Lower leg skin (tissue), 4 donors: ENCODE results near the gene DDX54. TPM values are rescaled to one million over a fixed set of nuclear protein-coding genes. Genes with fewer than 3 reads are reported as not detected.
"Not testable (repeated sequence)": the region's sequence is repeated elsewhere in the genome, so short reads cannot be mapped to it uniquely, and the experiment has no call there.

Experiments used
- DNase-seq, 2 donors: peaks; one replicate each; pipeline ENCODE4 v3.0.0-alpha.2; 2019; ENCODE audit warnings: low spot score in 2 of 2
- H3K4me3 ChIP-seq: fragments of 200-600 bp; sonication (generic); 2 replicates; pipeline ENCODE4 v1.5.1; 2017; ENCODE audit warnings: mild to moderate bottlenecking, low read depth; ENCODE audit not compliant: poor library complexity, severe bottlenecking
- POLR2A ChIP-seq, 2 donors: fragments of 450-650 bp; IDR thresholded peaks; one replicate each; pipeline ENCODE4 v1.6.1; 2016 to 2017; ENCODE audit warnings: antibody characterized with exemption in 2 of 2, mild to moderate bottlenecking in 1 of 2, moderate library complexity in 1 of 2
- WGBS, 2 donors: methylation state at CpG; one replicate each; pipeline ENCODE4 v1.1.5; 2018; 5-methylcytosine and 5-hydroxymethylcytosine counted together
- intact Hi-C: fragments of 100-400 bp; cut with DNase I; formaldehyde crosslinking; loops from one replicate; pipeline ENCODE4 v1.15.0; 2023; ENCODE audit warnings: low total_unique reads
- total RNA-seq, 4 donors: library from RNA; depleted of rRNA; stranded (reverse); fragments of >200 nt; gene quantifications; one replicate each; pipeline ENCODE4 v1.1.0, GENCODE V29; 2016
- TF ChIP-seq, protein P1 (sequence below), 3 donors: fragments of 450-650 bp; IDR thresholded peaks; one replicate each; pipeline ENCODE4 v1.5.1; 2016; ENCODE audit warnings: antibody characterized with exemption in 3 of 3, mild to moderate bottlenecking in 3 of 3, moderate library complexity in 2 of 3

DDX54 gene
- total RNA-seq, 4 donors from 2014 or later: 48.6 to 106 (median 77.3) TPM

DNA sequence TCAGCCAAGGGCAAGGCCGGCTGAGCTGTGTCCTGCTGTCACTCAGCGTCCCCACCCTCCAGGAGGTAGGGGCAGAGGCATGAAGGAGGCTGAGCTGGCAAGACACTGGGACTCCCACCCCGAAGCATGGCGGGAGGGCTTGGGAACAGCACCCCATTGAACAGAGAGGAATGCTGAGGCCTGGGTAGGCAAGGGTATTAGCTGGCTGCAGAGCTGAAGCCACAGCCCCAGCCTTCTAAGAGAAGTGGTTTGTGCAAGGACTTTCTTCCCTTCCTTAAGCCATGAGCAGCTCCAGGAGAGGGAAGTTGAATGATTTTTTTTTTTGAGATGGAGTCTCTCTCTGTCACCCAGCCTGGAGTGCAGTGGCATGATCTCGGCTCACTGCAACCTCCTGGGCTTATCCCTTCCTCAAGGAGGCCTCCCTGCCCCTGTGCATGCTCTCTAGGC is 42.4 kb downstream of the DDX54 start:
- 62 to 73% methylated on average over 5 of the region's 5 CpGs for WGBS, 2 donors
- TF ChIP-seq POLR2A (IDR thresholded peaks at IDR 0.05): no peak
- TF ChIP-seq, protein P1, sequence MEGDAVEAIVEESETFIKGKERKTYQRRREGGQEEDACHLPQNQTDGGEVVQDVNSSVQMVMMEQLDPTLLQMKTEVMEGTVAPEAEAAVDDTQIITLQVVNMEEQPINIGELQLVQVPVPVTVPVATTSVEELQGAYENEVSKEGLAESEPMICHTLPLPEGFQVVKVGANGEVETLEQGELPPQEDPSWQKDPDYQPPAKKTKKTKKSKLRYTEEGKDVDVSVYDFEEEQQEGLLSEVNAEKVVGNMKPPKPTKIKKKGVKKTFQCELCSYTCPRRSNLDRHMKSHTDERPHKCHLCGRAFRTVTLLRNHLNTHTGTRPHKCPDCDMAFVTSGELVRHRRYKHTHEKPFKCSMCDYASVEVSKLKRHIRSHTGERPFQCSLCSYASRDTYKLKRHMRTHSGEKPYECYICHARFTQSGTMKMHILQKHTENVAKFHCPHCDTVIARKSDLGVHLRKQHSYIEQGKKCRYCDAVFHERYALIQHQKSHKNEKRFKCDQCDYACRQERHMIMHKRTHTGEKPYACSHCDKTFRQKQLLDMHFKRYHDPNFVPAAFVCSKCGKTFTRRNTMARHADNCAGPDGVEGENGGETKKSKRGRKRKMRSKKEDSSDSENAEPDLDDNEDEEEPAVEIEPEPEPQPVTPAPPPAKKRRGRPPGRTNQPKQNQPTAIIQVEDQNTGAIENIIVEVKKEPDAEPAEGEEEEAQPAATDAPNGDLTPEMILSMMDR (IDR thresholded peaks at IDR 0.05): no peak
- no peak overlapping the region for H3K4me3 ChIP-seq
- intact Hi-C loops: no loop called here
- no peak for DNase-seq

DNA sequence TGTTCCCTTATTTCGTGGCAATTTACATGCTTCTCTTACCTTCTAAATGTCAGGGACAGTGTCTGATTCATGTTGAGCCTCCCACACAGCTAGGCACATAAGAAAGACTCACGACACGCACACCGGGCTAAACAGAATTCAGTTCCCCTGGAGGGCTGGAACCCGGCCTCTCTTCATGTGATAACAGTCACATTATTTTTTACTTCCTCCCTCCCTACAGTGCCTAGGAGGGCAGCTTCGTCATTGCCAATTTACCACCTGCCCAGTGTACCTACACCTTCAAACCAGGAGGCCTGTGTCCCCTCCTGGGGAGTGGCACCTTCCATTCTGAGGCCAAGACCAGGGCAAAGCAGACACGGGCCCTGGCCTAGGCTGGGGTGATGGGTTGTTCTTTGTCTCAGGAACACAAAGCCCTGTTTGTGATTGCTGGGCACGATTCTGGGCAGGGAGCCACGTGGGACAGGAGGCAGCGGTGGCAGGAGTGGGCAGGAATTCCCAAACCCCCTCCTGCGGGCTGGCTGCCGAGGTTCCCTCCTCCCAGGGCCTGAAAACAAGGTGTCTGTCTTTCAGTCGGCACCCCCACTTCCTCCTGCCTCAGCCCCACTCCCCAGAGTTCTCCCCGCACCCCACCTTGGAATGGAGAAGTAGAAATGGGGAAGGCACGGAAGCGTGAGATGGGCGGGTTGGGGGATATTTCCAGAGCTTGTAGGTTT is 42.9 kb downstream of the DDX54 start:
- intact Hi-C loops: no loop called here
- WGBS, 2 donors: 56 to 63% methylated on average over 16 to 17 of the region's 17 CpGs
- peak; percentile 42 to 90 for DNase-seq
- H3K4me3 ChIP-seq: no peak overlapping the region
- no peak for TF ChIP-seq POLR2A (IDR thresholded peaks at IDR 0.05)
- TF ChIP-seq, protein P1 (IDR thresholded peaks at IDR 0.05): no peak

DNA sequence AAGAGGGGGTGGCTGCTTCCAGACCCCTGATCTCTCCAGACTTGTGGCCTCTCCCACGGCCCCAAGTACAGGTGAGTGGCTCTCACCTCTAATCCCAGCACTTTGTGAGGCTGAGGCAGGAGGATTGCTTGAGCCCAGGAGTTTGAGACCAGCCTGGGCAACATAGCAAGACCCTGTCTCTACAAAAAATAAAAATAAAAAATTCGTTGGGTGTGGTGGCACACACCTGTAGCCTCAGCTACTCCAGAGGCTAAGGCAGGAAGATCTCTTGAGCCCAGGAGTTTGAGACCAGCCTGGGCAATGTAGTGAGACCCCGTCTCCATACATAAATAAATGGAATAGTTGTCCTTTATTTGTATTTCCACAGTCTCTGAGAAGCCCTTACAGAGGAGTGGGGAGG is 43.6 kb downstream of the DDX54 start:
- 68 to 75% methylated on average over 3 of the region's 3 CpGs for WGBS, 2 donors
- H3K4me3 ChIP-seq, intact Hi-C loops, DNase-seq: not testable (repeated sequence)

DNA sequence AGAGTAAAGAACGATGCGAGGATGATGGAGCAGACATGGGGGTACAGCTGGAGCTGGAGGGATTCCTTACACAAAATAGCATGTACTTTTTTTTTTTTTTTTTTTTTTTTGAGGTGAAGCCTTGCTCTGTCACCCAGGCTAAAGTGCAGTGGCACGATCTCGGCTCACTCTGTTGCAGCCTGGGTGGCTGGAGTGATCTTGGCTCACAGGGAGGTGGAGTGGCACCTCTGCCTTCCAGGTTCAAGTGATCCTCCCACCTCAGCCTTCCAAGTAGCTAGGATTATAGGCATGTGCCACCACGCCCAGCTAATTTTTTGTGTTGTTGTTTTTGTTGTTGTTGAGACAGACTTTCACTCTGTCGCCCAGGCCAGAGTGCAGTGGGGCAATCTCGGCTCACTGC is 44.6 kb downstream of the DDX54 start:
- TF ChIP-seq, protein P1 (IDR thresholded peaks at IDR 0.05): no peak
- no peak for TF ChIP-seq POLR2A (IDR thresholded peaks at IDR 0.05)

DNA sequence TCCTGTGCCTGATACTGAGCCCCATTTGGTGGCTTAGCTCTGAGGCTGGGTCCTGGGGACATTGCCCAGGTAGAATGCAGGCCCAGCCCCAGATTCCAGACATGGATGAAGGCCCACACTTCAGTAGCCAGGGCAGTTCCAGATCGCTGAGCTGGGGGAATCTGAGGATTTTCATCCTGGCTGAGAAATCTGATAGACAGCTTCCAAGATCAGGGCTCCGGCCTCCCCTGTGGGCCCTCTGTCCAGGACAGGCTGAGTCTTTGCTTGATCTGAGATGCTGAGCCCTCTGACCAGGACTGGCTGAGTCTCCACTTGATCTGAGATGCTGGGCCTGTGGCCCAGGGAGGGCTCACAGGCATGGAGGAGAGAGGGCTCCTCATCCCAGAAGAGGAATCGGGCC is 46.5 kb downstream of the DDX54 start:
- DNase-seq: no peak
- WGBS, 2 donors: 84 to 96% methylated on average over 3 of the region's 3 CpGs
- TF ChIP-seq, protein P1 (IDR thresholded peaks at IDR 0.05): no peak
- no peak for TF ChIP-seq POLR2A (IDR thresholded peaks at IDR 0.05)
- intact Hi-C loops: no loop called here
- H3K4me3 ChIP-seq: no peak overlapping the region

More for the DNA sequence above, 44.6 kb downstream of the DDX54 start:
- DNase-seq: no peak
- H3K4me3 ChIP-seq: no peak overlapping the region
- 58 to 74% methylated on average over 7 of the region's 7 CpGs for WGBS, 2 donors
- intact Hi-C loops: no loop called here

DNA sequence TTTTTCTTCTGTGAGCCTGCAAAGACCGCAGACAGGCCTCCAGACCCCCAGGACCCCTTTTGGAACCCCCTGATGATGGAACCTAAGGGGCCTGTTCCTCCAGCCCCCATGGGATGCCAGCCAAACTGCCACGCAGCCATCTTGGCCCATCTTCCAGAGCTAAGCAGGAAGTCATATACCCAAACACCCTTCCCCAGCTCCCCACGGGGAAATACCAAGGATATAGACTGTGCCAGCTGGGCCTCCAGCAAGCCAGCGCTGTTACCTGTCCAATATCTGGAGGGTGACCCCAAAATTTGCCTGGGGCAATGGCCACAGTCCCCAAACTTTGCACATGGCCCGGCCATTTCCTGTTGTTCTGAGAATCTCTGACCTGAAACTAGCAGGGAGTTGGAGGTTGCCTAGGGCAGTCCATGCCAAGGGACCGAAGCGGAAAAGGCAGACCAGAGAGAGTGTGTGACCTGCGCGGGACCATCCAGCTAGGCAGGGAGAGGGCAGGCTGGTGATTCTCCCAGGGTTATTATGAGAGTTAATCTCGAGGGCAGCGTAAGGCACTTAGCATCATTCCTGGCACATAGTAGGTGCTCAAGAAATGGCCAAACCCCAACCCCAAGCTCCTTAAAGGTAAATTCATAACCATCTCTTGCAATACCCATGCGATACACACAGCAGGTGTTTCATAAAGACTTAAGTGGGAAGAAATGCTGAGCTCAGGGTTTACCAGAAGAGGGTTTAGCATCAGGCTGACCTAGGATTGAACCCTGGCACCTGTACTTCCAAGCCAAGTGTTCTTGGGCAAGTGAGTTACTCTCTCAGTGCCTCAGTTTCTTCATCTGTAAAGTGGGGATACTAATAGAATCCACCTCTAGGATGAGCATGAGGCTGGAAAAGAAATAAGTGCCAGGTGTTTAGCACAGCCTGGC is 47.2 kb downstream of the DDX54 start:
- no peak for DNase-seq
- TF ChIP-seq, protein P1 (IDR thresholded peaks at IDR 0.05): no peak
- TF ChIP-seq POLR2A (IDR thresholded peaks at IDR 0.05): no peak
- H3K4me3 ChIP-seq: no peak overlapping the region
- WGBS, 2 donors: 75 to 79% methylated on average over 12 of the region's 12 CpGs
- intact Hi-C loops: no loop called here
